GM12878 (cell line): ENCODE results near the gene CCDC57. TPM values are rescaled to one million over a fixed set of nuclear protein-coding genes. Genes with fewer than 3 reads are reported as not detected.

ENCODE experiments used
- ATF7 ChIP-seq: fragments of 450-650 bp; IDR thresholded peaks from 2 replicates; pipeline ENCODE4 v1.6.1; 2016; ENCODE audit warnings: low read depth, mild to moderate bottlenecking
- CEBPB ChIP-seq, 2 experiments: fragments of 150-350 bp in 1 of 2; IDR thresholded peaks; 2 replicates each; pipeline ENCODE4 v1.6.1; 2012 to 2014; ENCODE audit warnings: low read depth in 2 of 2, low read length in 2 of 2, borderline replicate concordance in 1 of 2, inconsistent platforms in 1 of 2
- MAX ChIP-seq: IDR thresholded peaks from 2 replicates; pipeline ENCODE4 v1.6.1; 2012; ENCODE audit warnings: low read depth, low read length, improper control_type of control experiment
- NFYA ChIP-seq: IDR thresholded peaks from 2 replicates; pipeline ENCODE4 v1.6.1; 2011; ENCODE audit warnings: low read depth, mild to moderate bottlenecking, low read length, improper control_type of control experiment, borderline replicate concordance
- NR2C1 ChIP-seq: fragments of 450-650 bp; IDR thresholded peaks from 2 replicates; pipeline ENCODE4 v1.6.1; 2017; ENCODE audit warnings: antibody characterized with exemption, mild to moderate bottlenecking, moderate library complexity
- POLR2A ChIP-seq: IDR thresholded peaks from 2 replicates; pipeline ENCODE4 v1.6.1; 2011; ENCODE audit warnings: low read depth, mild to moderate bottlenecking, low read length
- POLR2AphosphoS2 ChIP-seq: IDR thresholded peaks from 2 replicates; pipeline ENCODE4 v1.6.1; 2011; ENCODE audit warnings: low read depth, mild to moderate bottlenecking, low read length, improper control_type of control experiment, moderate library complexity
- RELB ChIP-seq: fragments of 450-650 bp; IDR thresholded peaks from 2 replicates; pipeline ENCODE4 v1.6.1; 2017; ENCODE audit warnings: low read depth, mild to moderate bottlenecking, moderate library complexity
- RFX5 ChIP-seq: IDR thresholded peaks from 2 replicates; pipeline ENCODE4 v1.6.1; 2011; ENCODE audit warnings: low read depth, low read length, improper control_type of control experiment
- ZBED1 ChIP-seq: IDR thresholded peaks from 2 replicates; pipeline ENCODE4 v1.6.1; 2016; ENCODE audit warnings: borderline replicate concordance
- polyA plus RNA-seq, 11 experiments: library from polyadenylated mRNA; depleted of rRNA in 4 of 11; unstranded in 6 of 11; stranded (reverse) in 5 of 11; fragments of >200 nt; fragmentation: Nextera tagmentation in 4 of 11; fragmentation: Illumina TruSeq in 1 of 11; extraction: Ambion mirVana in 4 of 11; extraction: Trizol in 1 of 11; gene quantifications; 1 replicate in 1 of 11; 2 replicates in 10 of 11; pipeline versions ENCODE4 v1.2.1 to v1.2.3, GENCODE V29; 2011 to 2016; ENCODE audit warnings: inconsistent platforms in 2 of 11, missing spikeins in 2 of 11, low read depth in 1 of 11
- total RNA-seq, 4 experiments: library from RNA; depleted of rRNA in 3 of 4; stranded (reverse); fragments of >200 nt in 3 of 4; fragmentation: Illumina TruSeq in 1 of 4; extraction: Trizol in 1 of 4; gene quantifications; 2 replicates each; pipeline versions ENCODE4 v1.2.1 to v1.2.3, GENCODE V29; 2013 to 2021

Gene CCDC57
- total and polyA plus RNA-seq, 10 of the 15 experiments (the other 5 are each of a cell fraction or from before 2014, with no cell fraction given): 5.4 to 123 (median 45.8) TPM

- TF ChIP-seq RELB: no peak
- peak; percentile 83 for TF ChIP-seq POLR2AphosphoS2
- TF ChIP-seq RFX5: no peak
- TF ChIP-seq MAX: no peak
- no peak for TF ChIP-seq NR2C1
- no peak for TF ChIP-seq CEBPB (IDR thresholded peaks at IDR 0.05; ENCODE audit: borderline replicate concordance in 1 of 2, low read depth in 2 of 2, low read length in 2 of 2)
- TF ChIP-seq NFYA: no peak
- no peak; the same call in 1 of the 2 replicates for TF ChIP-seq ZBED1
- TF ChIP-seq POLR2A: peak; percentile 75
- no peak for TF ChIP-seq ATF7
- TF ChIP-seq, all 136 proteins: peak for 3
Observed at GRCh38 chr17:82245134-82246039, 32.7 kb upstream of the CCDC57 start (continued).
